Choroid plexus epithelial cell (primary cell): ENCODE results near the gene ELL3.
"Not testable (repeated sequence)": the region's sequence is repeated elsewhere in the genome, so short reads cannot be mapped to it uniquely, and the experiment has no call there.

Experiments used
- DNase-seq: peaks from one replicate; pipeline ENCODE4 v3.0.0-alpha.2; 2010; ENCODE audit warnings: low read depth
- H3K4me3 ChIP-seq: 2 replicates; pipeline ENCODE4 v1.5.1; 2011; ENCODE audit warnings: low read depth, mild to moderate bottlenecking, control low read depth, low read length, moderate library complexity
- CTCF ChIP-seq: conservative IDR thresholded peaks from 2 replicates; pipeline ENCODE4 v1.5.1; 2011; ENCODE audit warnings: low read depth, mild to moderate bottlenecking, control low read depth, inconsistent platforms, low read length, moderate library complexity

ELL3 gene

GRCh38 chr15:43808435-43808950 is 31.7 kb upstream of the ELL3 start:
- no peak overlapping the region for H3K4me3 ChIP-seq

GRCh38 chr15:43802676-43803075 is 25.9 kb upstream of the ELL3 start:
- H3K4me3 ChIP-seq, DNase-seq: not testable (repeated sequence)

More at GRCh38 chr15:43808435-43808950, 31.7 kb upstream of the ELL3 start:
- TF ChIP-seq CTCF, result no peak
- no peak for DNase-seq

GRCh38 chr15:43800286-43801141 is 23.7 kb upstream of the ELL3 start, which contains the start of gene HYPK:
TSS of gene HYPK (plus strand) at chr15:43800599. CDS start at chr15:43800623, 24 bp downstream.
- peak within 1 kb of the TSS; percentile 95 for H3K4me3 ChIP-seq
- DNase-seq, result peak; percentile 93
- no peak for TF ChIP-seq CTCF

- H3K4me3 ChIP-seq, result peak within 1 kb of the TSS; percentile 95
- no peak for TF ChIP-seq CTCF
- no peak for DNase-seq
Measured at GRCh38 chr15:43799945-43800285, 23.1 kb upstream of the ELL3 start, which contains the start of gene SERINC4. TSS of gene SERINC4 (minus strand) at chr15:43800220. CDS start at chr15:43799986, 234 bp downstream.

- no peak for DNase-seq
- no peak for TF ChIP-seq CTCF
- H3K4me3 ChIP-seq, result no peak overlapping the region
Measured at GRCh38 chr15:43799209-43799944, 22.6 kb upstream of the ELL3 start.

GRCh38 chr15:43796566-43796965 is 19.8 kb upstream of the ELL3 start:
- no peak for TF ChIP-seq CTCF
- H3K4me3 ChIP-seq, result no peak overlapping the region
- DNase-seq, result no peak

- no peak for DNase-seq
- no peak for TF ChIP-seq CTCF
- H3K4me3 ChIP-seq, result no peak overlapping the region
Measured at GRCh38 chr15:43795997-43796396, 19.2 kb upstream of the ELL3 start.
